Measurements from ENCODE around the gene TNFAIP3.

Gene TNFAIP3

GRCh38 chr6:137873273-137873762 is 6.3 kb downstream of the TNFAIP3 start:
- peak; percentile 58 for DNase-seq (ENCODE audit: low spot score)
- in situ Hi-C loops (cut with MboI; ENCODE audit: low sequenced_read_pairs, unreplicated experiment): loop anchor here (10.0 kb wide), 1 partner anchor 71 kb away; no protein-coding TSS in a partner anchor

GRCh38 chr6:137874204-137875057 is 7.4 kb downstream of the TNFAIP3 start:
- no peak for DNase-seq (ENCODE audit: low spot score)
- TF ChIP-seq CTCF (IDR thresholded peaks at IDR 0.05; ENCODE audit: borderline replicate concordance, control extremely low read depth, extremely low read depth, insufficient read depth, missing control alignments): no peak
- in situ Hi-C loops (cut with MboI; ENCODE audit: low sequenced_read_pairs, unreplicated experiment): loop anchor here (10.0 kb wide), 1 partner anchor 70 kb away; no protein-coding TSS in a partner anchor

More at GRCh38 chr6:137873273-137873762, 6.3 kb downstream of the TNFAIP3 start:
- no peak for TF ChIP-seq CTCF (IDR thresholded peaks at IDR 0.05; ENCODE audit: borderline replicate concordance, control extremely low read depth, extremely low read depth, insufficient read depth, missing control alignments)

DNA sequence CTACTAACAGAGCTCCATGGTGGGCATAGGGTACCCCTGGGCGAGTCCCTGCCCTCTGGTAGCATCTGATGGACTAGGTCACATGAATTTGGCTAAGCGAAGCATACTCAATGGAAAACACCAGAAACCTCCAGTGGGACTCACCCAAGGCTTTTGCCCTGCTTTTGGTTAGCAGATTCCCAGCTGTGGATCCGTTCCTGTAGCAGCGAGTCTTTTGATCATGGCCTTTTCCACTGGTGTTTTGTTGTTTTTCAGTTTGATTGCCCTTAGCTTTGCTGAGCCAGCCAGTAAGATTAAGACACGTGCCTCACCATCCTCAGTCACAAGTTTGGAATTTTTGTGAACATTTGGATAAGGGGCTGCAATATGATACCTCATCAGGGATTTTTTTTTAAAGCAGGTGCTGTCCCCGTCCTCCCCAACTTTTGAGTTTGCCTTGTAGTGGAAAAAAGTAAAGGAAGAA is 8.0 kb downstream of the TNFAIP3 start:
- TF ChIP-seq CTCF (IDR thresholded peaks at IDR 0.05; ENCODE audit: borderline replicate concordance, control extremely low read depth, extremely low read depth, insufficient read depth, missing control alignments): no peak
- in situ Hi-C loops (cut with MboI; ENCODE audit: low sequenced_read_pairs, unreplicated experiment): loop anchor here (10.0 kb wide), 1 partner anchor 70 kb away; no protein-coding TSS in a partner anchor
- no peak for DNase-seq (ENCODE audit: low spot score)

DNA sequence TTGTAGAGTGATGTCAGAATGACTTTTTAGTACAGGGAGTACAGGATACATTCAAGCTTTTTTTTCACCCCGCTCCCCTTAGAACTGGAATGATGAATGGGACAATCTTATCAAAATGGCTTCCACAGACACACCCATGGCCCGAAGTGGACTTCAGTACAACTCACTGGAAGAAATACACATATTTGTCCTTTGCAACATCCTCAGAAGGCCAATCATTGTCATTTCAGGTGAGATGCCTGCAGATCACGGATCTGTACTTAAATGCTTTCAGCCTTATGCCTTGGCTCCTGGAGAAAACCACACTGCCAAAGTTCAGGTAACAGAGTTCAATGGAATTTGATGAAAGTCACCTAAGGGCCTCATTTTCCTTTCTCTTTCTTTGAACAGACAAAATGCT is 8.5 kb downstream of the TNFAIP3 start:
- DNase-seq (ENCODE audit: low spot score): no peak
- in situ Hi-C loops (cut with MboI; ENCODE audit: low sequenced_read_pairs, unreplicated experiment): loop anchor here (10.0 kb wide), 1 partner anchor 69 kb away; no protein-coding TSS in a partner anchor

GRCh38 chr6:137876547-137876946 is 9.5 kb downstream of the TNFAIP3 start:
- DNase-seq (ENCODE audit: low spot score): no peak

More for the DNA sequence above, 8.5 kb downstream of the TNFAIP3 start:
- no peak for TF ChIP-seq CTCF (IDR thresholded peaks at IDR 0.05; ENCODE audit: borderline replicate concordance, control extremely low read depth, extremely low read depth, insufficient read depth, missing control alignments)

More at GRCh38 chr6:137876547-137876946, 9.5 kb downstream of the TNFAIP3 start:
- TF ChIP-seq CTCF (IDR thresholded peaks at IDR 0.05; ENCODE audit: borderline replicate concordance, control extremely low read depth, extremely low read depth, insufficient read depth, missing control alignments): no peak
- in situ Hi-C loops (cut with MboI; ENCODE audit: low sequenced_read_pairs, unreplicated experiment): loop anchor here (10.0 kb wide), 1 partner anchor 68 kb away; no protein-coding TSS in a partner anchor

Data from GM13976 (cell line).